OCI-LY1 (cell line): ENCODE data around the gene SCAPER.

Source experiments
- H2AFZ ChIP-seq: fragments of 200-600 bp; sonication (generic), shearing (Covaris generic); 2 replicates; pipeline ENCODE4 v1.6.0; 2014; ENCODE audit warnings: antibody characterized with exemption, mild to moderate bottlenecking, low read length
- H3F3A ChIP-seq: fragments of 200-600 bp; sonication (generic), shearing (Covaris generic); 2 replicates; pipeline ENCODE4 v1.6.0; 2014; ENCODE audit warnings: mild to moderate bottlenecking, antibody characterized with exemption, low read length, moderate library complexity; ENCODE audit not compliant: insufficient read depth
- H3K27ac ChIP-seq: fragments of 200-600 bp; sonication (generic); 2 replicates; pipeline ENCODE4 v1.5.1; 2014; ENCODE audit warnings: low read length, mixed run types, mild to moderate bottlenecking, low read depth; ENCODE audit not compliant: poor library complexity, severe bottlenecking
- H3K27me3 ChIP-seq: fragments of 200-600 bp; sonication (generic); 2 replicates; pipeline ENCODE4 v1.6.0; 2014; ENCODE audit warnings: antibody characterized with exemption, mild to moderate bottlenecking, low read length, moderate library complexity; ENCODE audit not compliant: insufficient read depth
- H3K36me3 ChIP-seq: fragments of 200-600 bp; sonication (generic); 2 replicates; pipeline ENCODE4 v1.6.1; 2014; ENCODE audit warnings: mild to moderate bottlenecking, antibody characterized with exemption, low read length, moderate library complexity, mixed read lengths; ENCODE audit not compliant: insufficient read depth
- H3K4me1 ChIP-seq: fragments of 200-600 bp; sonication (generic); 2 replicates; pipeline ENCODE4 v1.5.1; 2014; ENCODE audit warnings: mild to moderate bottlenecking, low read length, moderate library complexity; ENCODE audit not compliant: insufficient read depth, severe bottlenecking
- H3K4me2 ChIP-seq: fragments of 200-600 bp; sonication (generic), shearing (Covaris generic); 2 replicates; pipeline ENCODE4 v1.6.1; 2014; ENCODE audit warnings: low read length
- H3K4me3 ChIP-seq: fragments of 200-600 bp; sonication (generic); 2 replicates; pipeline ENCODE4 v1.5.1; 2014; ENCODE audit warnings: low read length, low read depth, mild to moderate bottlenecking, mixed read lengths; ENCODE audit not compliant: poor library complexity, severe bottlenecking
- H3K79me2 ChIP-seq: fragments of 200-600 bp; shearing (Covaris generic); 2 replicates; pipeline ENCODE4 v1.6.1; 2016; ENCODE audit warnings: mixed run types, low read length, mixed read lengths; ENCODE audit not compliant: insufficient read depth
- H3K9ac ChIP-seq: fragments of 200-600 bp; sonication (generic), shearing (Covaris generic); 2 replicates; pipeline ENCODE4 v1.6.1; 2014; ENCODE audit warnings: mild to moderate bottlenecking, low read length, mixed read lengths
- H3K9me2 ChIP-seq: fragments of 200-600 bp; sonication (generic), shearing (Covaris generic); 2 replicates; pipeline ENCODE4 v1.6.1; 2014; ENCODE audit warnings: low read depth, mild to moderate bottlenecking, low read length, mixed read lengths
- H3K9me3 ChIP-seq: fragments of 200-600 bp; shearing (Covaris generic); 2 replicates; pipeline ENCODE4 v1.6.1; 2014; ENCODE audit warnings: low read length, mixed read lengths
- H4K20me1 ChIP-seq: fragments of 200-600 bp; sonication (generic), shearing (Covaris generic); 2 replicates; pipeline ENCODE4 v1.6.0; 2016; ENCODE audit warnings: mild to moderate bottlenecking, low read length; ENCODE audit not compliant: insufficient read depth
- CTCF ChIP-seq: fragments of 200-600 bp; sonication (generic), shearing (Covaris generic); IDR thresholded peaks from 2 replicates; pipeline ENCODE4 v1.5.1; 2017; ENCODE audit warnings: mild to moderate bottlenecking, antibody characterized with exemption, low read length, moderate library complexity, mixed read lengths
- EZH2 ChIP-seq: fragments of 200-600 bp; sonication (generic), shearing (Covaris generic); IDR thresholded peaks from 2 replicates; pipeline ENCODE4 v1.8.0; 2017; ENCODE audit warnings: borderline replicate concordance, mixed run types, mild to moderate bottlenecking, antibody characterized with exemption, low read length, moderate library complexity, mixed read lengths

SCAPER gene

GRCh38 chr15:76449455-76449854 is 455.7 kb downstream of the SCAPER start:
- no peak for TF ChIP-seq EZH2
- TF ChIP-seq CTCF, result no peak
- Histone ChIP-seq H3K4me1 (no peaks in the 10 kb centered on the region), H3K9me3 (no peaks in the 10 kb centered on the region), H2AFZ (no peak overlapping the region), H3K79me2 (no peaks in the 10 kb centered on the region), H3K4me3 (no peak overlapping the region), H3K9me2 (no peaks in the 10 kb centered on the region), H3K36me3 (no peaks in the 10 kb centered on the region), H3K27ac (no peak overlapping the region), H3F3A (no peaks in the 10 kb centered on the region), H3K9ac (no peak overlapping the region), H3K4me2 (no peak overlapping the region), H4K20me1 (no peaks in the 10 kb centered on the region), H3K27me3 (no peaks in the 10 kb centered on the region)

- Histone ChIP-seq H3K27ac (no peak overlapping the region), H3K9me3 (no peaks in the 10 kb centered on the region)
- TF ChIP-seq EZH2 (no peak), CTCF (no peak)
Observed at GRCh38 chr15:76448755-76449154, 456.4 kb downstream of the SCAPER start.

GRCh38 chr15:76447728-76448441 is 457.3 kb downstream of the SCAPER start:
- Histone ChIP-seq H3K36me3 (no peaks in the 10 kb centered on the region), H3K27ac (no peak overlapping the region), H3F3A (no peaks in the 10 kb centered on the region), H4K20me1 (no peaks in the 10 kb centered on the region), H3K4me3 (no peak overlapping the region), H3K4me2 (no peak overlapping the region), H3K9ac (no peak overlapping the region), H3K9me3 (no peaks in the 10 kb centered on the region), H3K27me3 (no peaks in the 10 kb centered on the region), H3K4me1 (no peaks in the 10 kb centered on the region), H3K9me2 (no peaks in the 10 kb centered on the region), H2AFZ (no peak overlapping the region), H3K79me2 (no peaks in the 10 kb centered on the region)
- TF ChIP-seq CTCF, result no peak
- TF ChIP-seq EZH2, result no peak

More at GRCh38 chr15:76448755-76449154, 456.4 kb downstream of the SCAPER start:
- Histone ChIP-seq H3K4me1 (no peaks in the 10 kb centered on the region), H3K4me3 (no peak overlapping the region), H2AFZ (no peak overlapping the region), H3F3A (no peaks in the 10 kb centered on the region), H3K4me2 (no peak overlapping the region), H4K20me1 (no peaks in the 10 kb centered on the region), H3K9ac (no peak overlapping the region), H3K27me3 (no peaks in the 10 kb centered on the region), H3K79me2 (no peaks in the 10 kb centered on the region), H3K9me2 (no peaks in the 10 kb centered on the region), H3K36me3 (no peaks in the 10 kb centered on the region)
